H1 (cell line): ENCODE measurements around the gene SPINDOC. TPM values are rescaled to one million over a fixed set of nuclear protein-coding genes. Genes with fewer than 3 reads are reported as not detected.

Experiments used
- CTCF ChIA-PET: fragments of 300-600 bp; sonication (Branson Sonifier 250); formaldehyde crosslinking; loops from one replicate; lab custom pipeline; 2021; ENCODE audit not compliant: partially characterized antibody; lab: Charles Lee
- POLR2A ChIA-PET: fragments of 300-600 bp; sonication (Branson Sonifier 250); formaldehyde crosslinking; loops from one replicate; lab custom pipeline; 2021; ENCODE audit warnings: inconsistent platforms; ENCODE audit not compliant: partially characterized antibody; lab: Charles Lee
- DNase-seq, 2 experiments: peaks; one replicate each; pipeline versions ENCODE4 v3.0.0 to v3.0.0-alpha.2; 2010 to 2022; ENCODE audit warnings: low spot score in 2 of 2, low read depth in 1 of 2, mixed read lengths in 1 of 2
- FAIRE-seq: peaks from 2 replicates; lab custom pipeline; 2011; peaks lifted over from hg19 to GRCh38; lab: Jason Lieb, UNC
- H2AFZ ChIP-seq: 2 replicates; pipeline ENCODE4 v1.8.1; 2012; ENCODE audit warnings: low read length, inconsistent platforms
- H2AK5ac ChIP-seq: 2 replicates; pipeline ENCODE4 v1.6.1; 2013; ENCODE audit warnings: low read depth, low read length
- H2BK120ac ChIP-seq: replicated peaks from 2 replicates; pipeline ENCODE3; 2013; ENCODE audit warnings: low read depth, low read length, inconsistent platforms
- H2BK12ac ChIP-seq: 2 replicates; pipeline ENCODE4 v1.6.1; 2013; ENCODE audit warnings: low read depth, low read length
- H2BK15ac ChIP-seq: 2 replicates; pipeline ENCODE4 v1.6.1; 2013; ENCODE audit warnings: low read length
- H2BK20ac ChIP-seq: 2 replicates; pipeline ENCODE4 v1.6.1; 2013; ENCODE audit warnings: low read length
- H2BK5ac ChIP-seq: 2 replicates; pipeline ENCODE4 v1.6.1; 2013; ENCODE audit warnings: low read depth, low read length
- H3K14ac ChIP-seq: 2 replicates; pipeline ENCODE4 v1.6.1; 2013; ENCODE audit warnings: inconsistent platforms; ENCODE audit not compliant: insufficient read length
- H3K18ac ChIP-seq: 2 replicates; pipeline ENCODE4 v1.6.1; 2013; ENCODE audit warnings: low read length; ENCODE audit errors: extremely low read depth
- H3K23ac ChIP-seq: 2 replicates; pipeline ENCODE4 v1.6.1; 2013; ENCODE audit warnings: inconsistent platforms; ENCODE audit not compliant: insufficient read length
- H3K23me2 ChIP-seq: 2 replicates; pipeline ENCODE4 v1.6.1; 2013; ENCODE audit warnings: low read depth, low read length
- H3K27ac ChIP-seq: 2 replicates; pipeline ENCODE4 v1.6.1; 2011; ENCODE audit warnings: low read depth, low read length, inconsistent platforms
- H3K27me3 ChIP-seq, 4 experiments: replicated peaks in 1 of 4; 1 replicate in 1 of 4; 2 replicates in 3 of 4; pipeline versions ENCODE4 v1.6.1 to v1.8.1; 2011 to 2013; ENCODE audit warnings: low read length in 3 of 4, mild to moderate bottlenecking in 3 of 4, inconsistent platforms in 2 of 4, mixed read lengths in 2 of 4, moderate library complexity in 1 of 4; ENCODE audit not compliant: control insufficient read depth in 3 of 4, insufficient read depth in 3 of 4; ENCODE audit errors: extremely low read depth in 1 of 4
- H3K36me3 ChIP-seq, 4 experiments: 2 replicates each; pipeline versions ENCODE4 v1.6.1 to v1.8.1; 2011 to 2013; ENCODE audit warnings: mild to moderate bottlenecking in 4 of 4, low read length in 3 of 4, moderate library complexity in 2 of 4, control low read depth in 1 of 4, inconsistent platforms in 1 of 4; ENCODE audit not compliant: insufficient read depth in 4 of 4, control insufficient read depth in 2 of 4
- H3K4ac ChIP-seq: replicated peaks from 2 replicates; pipeline ENCODE3; 2013; ENCODE audit warnings: low read length, low read depth, mixed read lengths, inconsistent platforms; ENCODE audit not compliant: insufficient read length
- H3K4me1 ChIP-seq, 4 experiments: replicated peaks in 1 of 4; 1 replicate in 1 of 4; 2 replicates in 3 of 4; pipeline versions ENCODE4 v1.6.1 to v1.8.1; 2011 to 2013; ENCODE audit warnings: low read length in 3 of 4, inconsistent platforms in 2 of 4, mixed read lengths in 1 of 4; ENCODE audit not compliant: insufficient read depth in 4 of 4, control insufficient read depth in 3 of 4
- H3K4me2 ChIP-seq, 2 experiments: 2 replicates each; pipeline versions ENCODE4 v1.6.1 to v1.8.1; 2011 to 2013; ENCODE audit warnings: low read depth in 2 of 2, low read length in 2 of 2, control low read depth in 1 of 2, inconsistent platforms in 1 of 2, mild to moderate bottlenecking in 1 of 2; ENCODE audit not compliant: insufficient read depth in 1 of 2
- H3K4me3 ChIP-seq, 4 experiments: fragments of 200-600, 300-600 bp in 1 of 4; sonication (generic), shearing (Covaris generic), sonication (Bioruptor Twin) in 1 of 4; 2 replicates each; pipeline versions ENCODE4 v1.5.1 to v1.8.1; 2011 to 2016; ENCODE audit warnings: low read length in 4 of 4, low read depth in 3 of 4, control low read depth in 2 of 4, inconsistent platforms in 2 of 4, mild to moderate bottlenecking in 2 of 4, mixed read lengths in 1 of 4, moderate library complexity in 1 of 4; ENCODE audit not compliant: insufficient read depth in 2 of 4; ENCODE audit errors: extremely low read depth in 1 of 4
- H3K56ac ChIP-seq: replicated peaks from 2 replicates; pipeline ENCODE3; 2013; ENCODE audit warnings: low read depth, mild to moderate bottlenecking, mixed read lengths, low read length, inconsistent platforms; ENCODE audit not compliant: insufficient read length
- H3K79me1 ChIP-seq: 2 replicates; pipeline ENCODE4 v1.6.1; 2013; ENCODE audit warnings: low read depth, low read length, control low read depth
- H3K79me2 ChIP-seq, 2 experiments: 2 replicates each; pipeline versions ENCODE4 v1.6.1 to v1.8.1; 2012 to 2013; ENCODE audit warnings: low read length in 2 of 2, mild to moderate bottlenecking in 2 of 2, inconsistent platforms in 1 of 2; ENCODE audit not compliant: insufficient read depth in 2 of 2, control insufficient read depth in 1 of 2
- H3K9ac ChIP-seq, 4 experiments: replicated peaks in 1 of 4; 1 replicate in 1 of 4; 2 replicates in 3 of 4; pipeline versions ENCODE4 v1.6.1 to v1.8.1; 2011 to 2013; ENCODE audit warnings: low read depth in 3 of 4, low read length in 3 of 4, control low read depth in 2 of 4, mild to moderate bottlenecking in 2 of 4, moderate library complexity in 2 of 4, inconsistent platforms in 1 of 4; ENCODE audit errors: extremely low read depth in 1 of 4
- H3K9me3 ChIP-seq, 2 experiments: 2 replicates each; pipeline versions ENCODE4 v1.6.1 to v1.8.1; 2012 to 2013; ENCODE audit warnings: mild to moderate bottlenecking in 2 of 2, moderate library complexity in 2 of 2, control low read depth in 1 of 2, inconsistent platforms in 1 of 2, low read depth in 1 of 2, low read length in 1 of 2, mixed read lengths in 1 of 2; ENCODE audit not compliant: insufficient read depth in 2 of 2
- H4K20me1 ChIP-seq, 2 experiments: replicated peaks in 1 of 2; 2 replicates each; pipeline versions ENCODE3 to v1.8.1; 2011 to 2013; ENCODE audit warnings: inconsistent platforms in 2 of 2, low read length in 2 of 2, mild to moderate bottlenecking in 1 of 2; ENCODE audit not compliant: insufficient read depth in 2 of 2, control insufficient read depth in 1 of 2
- H4K5ac ChIP-seq: 2 replicates; pipeline ENCODE4 v1.6.1; 2013; ENCODE audit warnings: low read length, low read depth, mixed read lengths, inconsistent platforms; ENCODE audit not compliant: insufficient read length
- H4K8ac ChIP-seq: 2 replicates; pipeline ENCODE4 v1.8.0; 2013; ENCODE audit warnings: mild to moderate bottlenecking, moderate library complexity, low read length, inconsistent platforms; ENCODE audit not compliant: insufficient read depth; ENCODE audit errors: extremely low read depth
- H4K91ac ChIP-seq: replicated peaks from 2 replicates; pipeline ENCODE3; 2013; ENCODE audit warnings: low read length, mixed read lengths, inconsistent platforms; ENCODE audit not compliant: insufficient read length
- CTBP2 ChIP-seq: IDR thresholded peaks from 2 replicates; pipeline ENCODE4 v1.7.0; 2011; ENCODE audit warnings: borderline replicate concordance, mild to moderate bottlenecking, moderate library complexity, mixed read lengths, low read length; ENCODE audit not compliant: insufficient read depth, insufficient read length
- POLR2AphosphoS5 ChIP-seq: IDR thresholded peaks from 2 replicates; pipeline ENCODE4 v1.6.1; 2011; ENCODE audit warnings: low read depth, low read length
- TAF7 ChIP-seq: optimal IDR thresholded peaks from 2 replicates; pipeline ENCODE3; 2011; ENCODE audit warnings: low read depth, mild to moderate bottlenecking, inconsistent platforms, low read length, moderate library complexity, borderline replicate concordance
- WGBS, 2 experiments: shearing (Covaris generic) in 1 of 2; methylation state at CpG; one replicate each; pipeline versions ENCODE4 v1.1.6 to v1.1.7; 2013 to 2015; ENCODE audit warnings: low lambda C conversion rate in 2 of 2, mixed read lengths in 2 of 2, inconsistent platforms in 1 of 2, low coverage in 1 of 2, missing lambda C conversion rate in 1 of 2; ENCODE audit not compliant: insufficient replicate concordance in 2 of 2, insufficient coverage in 1 of 2, insufficient read length in 1 of 2; ENCODE audit errors: extremely low coverage in 1 of 2, missing lambda C conversion rate in 1 of 2; 5-methylcytosine and 5-hydroxymethylcytosine counted together
- polyA plus RNA-seq, 7 experiments: library from polyadenylated mRNA; depleted of rRNA in 3 of 7; stranded (reverse) in 5 of 7; unstranded in 2 of 7; fragments of >200 nt in 5 of 7; fragments of 200-250 nt in 2 of 7; gene quantifications; 1 replicate in 5 of 7; 2 replicates in 1 of 7; 4 replicates in 1 of 7; pipeline versions ENCODE4 v1.2.1 to v1.2.3, GENCODE V29; 2011 to 2013; ENCODE audit warnings: missing spikeins in 2 of 7, mixed read lengths in 2 of 7
- total RNA-seq: library from RNA; stranded (reverse); fragmentation: NEBNext Ultra II Directional; extraction: Animal tissue kit (Norgen Biotek cat#: 25700); gene quantifications from 2 replicates; pipeline ENCODE4 v1.2.1, GENCODE V29; 2021

Gene SPINDOC
- total and polyA plus RNA-seq, 2 of the 8 experiments (the other 6 are each of a cell fraction or from before 2014, with no cell fraction given) = 78.7 to 99.7 TPM

- POLR2A ChIA-PET = interaction anchor here (0.9 to 9.0 kb wide), 5 partner anchors 12 to 52 kb away, joined by 3 to 85 read pairs (median 4); partner anchors contain the start of gene ZFTA
- peaks cover 16 to 45% of the 10 kb centered on the region in 2 experiments for H3K79me2 ChIP-seq
These were observed 2.9 kb downstream of the SPINDOC start for GRCh38 chr11:63816166-63816565.

More at GRCh38 chr11:63816166-63816565, 2.9 kb downstream of the SPINDOC start:
- Histone ChIP-seq H2BK15ac (0 out of 2 replicates have a peak overlapping the region, but pooled peaks have one; percentile 19), H3K4ac (no peak overlapping the region), H3K56ac (no peak overlapping the region), H2BK20ac (no peak overlapping the region), H3K23ac (no peak overlapping the region), H3K27me3 (no peaks in the 10 kb centered on the region; a peak in 1 of 7 replicates), H3K23me2 (peaks cover 13% of the 10 kb centered on the region; the same call in 1 of the 2 replicates), H3K36me3 (peaks cover 31 to 48% (median 42%) of the 10 kb centered on the region in 4 experiments), H3K4me3 (no peak overlapping the region), H2BK12ac (no peak overlapping the region), H4K5ac (no peak overlapping the region), H3K79me1 (peaks cover 26% of the 10 kb centered on the region), H3K14ac (no peak overlapping the region), H3K4me1 (peaks cover 4 to 20% (median 12%) of the 10 kb centered on the region in 4 experiments; a peak in 6 of 7 replicates), H3K9ac (no peak overlapping the region), H2BK5ac (0 out of 2 replicates have a peak overlapping the region, but pooled peaks have one; percentile 30), H2AFZ (no peak overlapping the region), H4K91ac (no peak overlapping the region), H4K8ac (no peak overlapping the region), H3K18ac (no peak overlapping the region), H2AK5ac (no peak overlapping the region), H3K4me2 (peak overlapping the region in 1 of 2 experiments; percentile 79; a peak in 1 of 4 replicates), H3K27ac (no peak overlapping the region), H4K20me1 (peaks cover 17 to 27% of the 10 kb centered on the region in 2 experiments), H2BK120ac (no peak overlapping the region), H3K9me3 (no peaks in the 10 kb centered on the region)
- no peak for FAIRE-seq
- CTCF ChIA-PET = interaction anchor here (0.6 to 4.3 kb wide), 4 partner anchors 14 to 1246 kb away, joined by 3 to 17 read pairs (median 5); no protein-coding TSS in a partner anchor
- DNase-seq = no peak
- 92% methylated on average over 6 of the region's 6 CpGs; no CpG with 5 or more reads in 1 of the 2 experiments for WGBS, 2 experiments
- TF ChIP-seq POLR2AphosphoS5 (no peak), CTBP2 (no peak), TAF7 (no peak)
